Mesendoderm (in vitro differentiated cells): Measurements from ENCODE around the gene IGF1R.
A peak's percentile ranks its signal among the peaks of the same experiment; 100 is the strongest.

Experiments
- DNase-seq: peaks from one replicate; pipeline ENCODE4 v3.0.0; 2013
- H2AK5ac ChIP-seq: 2 replicates; pipeline ENCODE4 v1.6.1; 2013; ENCODE audit warnings: low read length, inconsistent platforms
- H2BK120ac ChIP-seq: 2 replicates; pipeline ENCODE4 v1.6.1; 2013; ENCODE audit warnings: low read depth, mild to moderate bottlenecking, low read length, moderate library complexity, mixed read lengths
- H2BK15ac ChIP-seq: replicated peaks from 2 replicates; pipeline ENCODE4 v1.6.1; 2013; ENCODE audit warnings: low read depth, mild to moderate bottlenecking, moderate library complexity
- H2BK5ac ChIP-seq: 2 replicates; pipeline ENCODE4 v1.6.1; 2013; ENCODE audit warnings: low read length, inconsistent platforms
- H3K18ac ChIP-seq: 2 replicates; pipeline ENCODE4 v1.6.1; 2013; ENCODE audit warnings: mild to moderate bottlenecking, low read length, mixed read lengths
- H3K23ac ChIP-seq: one replicate; pipeline ENCODE4 v1.6.1; 2013; ENCODE audit warnings: low read length
- H3K27ac ChIP-seq: 2 replicates; pipeline ENCODE4 v1.5.1; 2013; ENCODE audit warnings: low read depth, mild to moderate bottlenecking, inconsistent platforms, low read length, moderate library complexity
- H3K27me3 ChIP-seq: 2 replicates; pipeline ENCODE4 v1.6.1; 2013; ENCODE audit warnings: low read length, control low read depth, mild to moderate bottlenecking, inconsistent platforms; ENCODE audit not compliant: insufficient read depth, poor library complexity
- H3K36me3 ChIP-seq: 2 replicates; pipeline ENCODE4 v1.6.1; 2013; ENCODE audit warnings: low read length, inconsistent platforms; ENCODE audit not compliant: control insufficient read depth, insufficient read depth
- H3K4ac ChIP-seq: one replicate; pipeline ENCODE4 v1.6.1; 2013; ENCODE audit warnings: low read depth, mild to moderate bottlenecking, low read length, moderate library complexity
- H3K4me1 ChIP-seq: 2 replicates; pipeline ENCODE4 v1.6.1; 2013; ENCODE audit warnings: low read depth, low read length, inconsistent platforms; ENCODE audit not compliant: control insufficient read depth
- H3K4me2 ChIP-seq: 2 replicates; pipeline ENCODE4 v1.6.1; 2013; ENCODE audit warnings: low read length
- H3K4me3 ChIP-seq: 2 replicates; pipeline ENCODE4 v1.5.1; 2013; ENCODE audit warnings: mild to moderate bottlenecking, low read length
- H3K56ac ChIP-seq: one replicate; pipeline ENCODE4 v1.6.1; 2013; ENCODE audit warnings: low read length
- H3K79me1 ChIP-seq: 2 replicates; pipeline ENCODE4 v1.6.1; 2013; ENCODE audit warnings: low read length, inconsistent platforms
- H3K79me2 ChIP-seq: 2 replicates; pipeline ENCODE4 v1.6.1; 2013; ENCODE audit warnings: mild to moderate bottlenecking, low read length; ENCODE audit not compliant: control insufficient read depth, insufficient read depth
- H3K9ac ChIP-seq: 2 replicates; pipeline ENCODE4 v1.6.1; 2013; ENCODE audit warnings: low read length, inconsistent platforms
- H4K5ac ChIP-seq: one replicate; pipeline ENCODE4 v1.6.1; 2013; ENCODE audit warnings: low read length
- H4K8ac ChIP-seq: one replicate; pipeline ENCODE4 v1.6.1; 2013; ENCODE audit warnings: low read depth, mild to moderate bottlenecking, control low read depth, low read length, moderate library complexity
- WGBS: extraction: QIAGEN DNeasy Blood & Tissue Kit; methylation state at CpG from one replicate; pipeline ENCODE4 v1.1.7; 2013; ENCODE audit warnings: low lambda C conversion rate, missing lambda C conversion rate; ENCODE audit not compliant: insufficient coverage; ENCODE audit errors: extremely low coverage; 5-methylcytosine and 5-hydroxymethylcytosine counted together

Gene IGF1R

GRCh38 chr15:98669638-98670037 lies 21.3 kb downstream of the IGF1R start:
- peak overlapping the region; percentile 93 for H3K27ac ChIP-seq
- H2AK5ac ChIP-seq, result peak overlapping the region; percentile 7
- H3K4me2 ChIP-seq, result no peak overlapping the region
- H3K27me3 ChIP-seq, result no peaks in the 10 kb centered on the region
- H2BK5ac ChIP-seq, result peak overlapping the region; percentile 62
- H3K36me3 ChIP-seq, result no peaks in the 10 kb centered on the region
- peaks cover 25% of the 10 kb centered on the region for H3K79me1 ChIP-seq
- H3K23ac ChIP-seq, result no peak overlapping the region
- peak overlapping the region; percentile 62 for H3K56ac ChIP-seq
- no CpG with 5 or more reads among the region's 7 CpGs for WGBS
- H3K4me3 ChIP-seq, result no peak overlapping the region
- DNase-seq, result no peak
- H3K9ac ChIP-seq, result peak overlapping the region; percentile 12
- peaks cover 21% of the 10 kb centered on the region for H3K4me1 ChIP-seq
- H4K8ac ChIP-seq, result no peak overlapping the region
- H4K5ac ChIP-seq, result no peak overlapping the region
- H2BK15ac ChIP-seq, result no peak overlapping the region
- peak overlapping the region; percentile 0 for H3K18ac ChIP-seq
- H3K4ac ChIP-seq, result peak overlapping the region; percentile 17
- H3K79me2 ChIP-seq, result peaks cover 83% of the 10 kb centered on the region
- H2BK120ac ChIP-seq, result no peak overlapping the region

DNA sequence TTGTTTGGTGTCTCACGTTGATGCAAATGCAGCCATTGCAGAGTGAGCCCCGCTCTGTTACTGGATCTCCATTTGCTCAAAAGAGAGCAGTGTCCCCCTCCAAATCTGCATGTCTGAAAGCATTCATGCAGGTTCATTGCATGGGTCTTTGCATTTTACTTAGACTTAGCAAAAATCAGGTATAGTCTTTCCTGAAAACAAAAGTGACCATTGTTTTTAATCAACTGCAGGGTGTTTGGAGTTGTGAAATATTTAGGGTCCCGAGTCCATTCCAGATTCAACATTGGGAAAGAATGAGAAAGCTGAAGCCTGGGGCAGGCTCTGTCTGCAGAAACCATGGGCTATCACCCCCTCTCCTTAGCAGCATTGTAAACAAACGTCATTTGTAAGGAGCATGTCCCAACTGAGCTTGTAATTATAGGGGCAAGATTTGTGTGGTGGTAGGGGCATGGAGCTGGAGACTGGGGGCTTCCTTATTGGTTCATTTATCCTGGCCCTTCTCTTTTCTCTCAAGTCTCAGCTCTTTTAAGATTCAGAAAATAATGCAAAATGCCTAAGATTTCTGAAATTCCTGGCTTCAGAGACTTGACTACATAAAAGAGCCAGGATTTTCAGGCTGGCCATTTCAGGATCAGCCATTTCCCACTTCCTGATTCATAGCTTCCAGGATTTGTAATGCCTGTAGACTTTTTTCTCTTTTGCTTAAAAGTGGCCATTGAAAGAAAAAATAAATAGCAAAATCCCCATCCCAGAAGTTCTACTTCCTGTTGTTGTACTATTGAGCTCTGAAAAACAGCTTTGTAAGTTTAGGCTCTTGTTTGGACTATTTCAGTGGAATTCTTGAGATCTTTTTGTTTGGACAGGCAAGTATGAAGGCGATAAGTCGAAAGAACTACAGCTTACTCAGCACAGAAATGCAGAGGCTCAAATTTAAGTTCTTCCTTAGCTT lies 23.0 kb downstream of the IGF1R start:
- Histone ChIP-seq H2BK15ac (peak overlapping the region; percentile 59), H3K18ac (peak overlapping the region; percentile 72), H2AK5ac (no peak overlapping the region), H3K79me2 (peaks cover 77% of the 10 kb centered on the region), H3K27ac (peak overlapping the region; percentile 92), H2BK120ac (no peak overlapping the region), H3K4ac (no peak overlapping the region), H3K36me3 (no peaks in the 10 kb centered on the region), H4K5ac (no peak overlapping the region), H3K23ac (no peak overlapping the region), H3K4me2 (no peak overlapping the region), H3K4me3 (no peak overlapping the region), H2BK5ac (peak overlapping the region; percentile 21), H3K9ac (peak overlapping the region; percentile 10), H3K79me1 (peaks cover 18% of the 10 kb centered on the region), H3K4me1 (peaks cover 21% of the 10 kb centered on the region), H3K56ac (peak overlapping the region; percentile 17), H4K8ac (no peak overlapping the region), H3K27me3 (no peaks in the 10 kb centered on the region)
- DNase-seq, result peak; percentile 96
- no CpG with 5 or more reads among the region's 6 CpGs for WGBS

DNA sequence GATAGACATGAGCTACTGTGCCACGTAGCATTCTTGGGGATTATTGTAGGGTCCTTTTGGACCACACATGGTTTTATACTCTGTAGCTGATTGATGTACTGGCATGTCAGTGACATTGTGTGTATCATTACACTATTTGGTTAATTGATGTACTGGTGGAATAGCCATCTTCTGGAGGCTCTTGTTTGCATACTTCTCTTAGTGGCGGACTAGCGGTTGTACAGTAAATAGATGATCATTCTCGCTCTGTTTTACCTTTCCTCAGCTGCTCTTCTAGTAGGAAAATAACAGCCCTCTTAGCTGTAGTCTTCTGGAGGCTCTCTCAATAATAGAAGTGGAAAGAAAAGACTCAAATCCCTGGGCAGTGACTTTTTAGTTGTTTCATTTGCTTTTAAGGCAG lies 24.8 kb downstream of the IGF1R start:
- Histone ChIP-seq H3K18ac (peak overlapping the region; percentile 13), H3K23ac (no peak overlapping the region), H3K79me2 (peaks cover 71% of the 10 kb centered on the region), H4K8ac (no peak overlapping the region), H3K4me2 (no peak overlapping the region), H3K27me3 (no peaks in the 10 kb centered on the region), H2BK120ac (peak overlapping the region; percentile 17), H3K4ac (no peak overlapping the region), H3K9ac (no peak overlapping the region), H2BK15ac (no peak overlapping the region), H3K4me3 (no peak overlapping the region), H3K4me1 (peaks cover 23% of the 10 kb centered on the region), H4K5ac (no peak overlapping the region), H3K36me3 (no peaks in the 10 kb centered on the region), H2BK5ac (no peak overlapping the region), H3K56ac (no peak overlapping the region), H2AK5ac (no peak overlapping the region), H3K27ac (peak overlapping the region; percentile 3), H3K79me1 (peaks cover 21% of the 10 kb centered on the region)
- no peak for DNase-seq
- no CpG with 5 or more reads among the region's 4 CpGs for WGBS

DNA sequence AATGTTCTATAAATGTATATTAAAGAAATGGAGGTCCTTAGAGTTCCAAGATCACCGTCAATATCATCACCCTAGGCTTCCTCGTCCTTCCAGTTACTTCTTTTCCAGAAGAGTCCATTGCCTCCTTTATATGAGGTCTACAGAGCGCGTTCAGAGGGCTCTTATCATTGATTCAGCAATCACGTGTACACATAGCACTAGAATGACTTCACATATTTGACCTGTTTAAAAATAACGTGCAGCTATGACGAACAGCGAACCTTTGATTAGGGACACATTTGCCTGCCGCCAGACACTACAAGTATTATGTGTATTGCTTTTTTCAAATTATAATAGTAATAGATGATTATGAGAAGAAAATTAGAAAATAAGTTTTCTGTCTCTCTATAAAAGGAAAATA lies 26.0 kb downstream of the IGF1R start:
- H2BK5ac ChIP-seq, result no peak overlapping the region
- peaks cover 23% of the 10 kb centered on the region for H3K79me1 ChIP-seq
- no peak overlapping the region for H3K4me3 ChIP-seq
- no CpG with 5 or more reads among the region's 9 CpGs for WGBS
- no peak overlapping the region for H2BK120ac ChIP-seq
- H2BK15ac ChIP-seq, result no peak overlapping the region
- H3K56ac ChIP-seq, result no peak overlapping the region
- H3K4me2 ChIP-seq, result no peak overlapping the region
- no peak overlapping the region for H3K27ac ChIP-seq
- no peak overlapping the region for H3K4ac ChIP-seq
- no peak overlapping the region for H3K23ac ChIP-seq
- H3K4me1 ChIP-seq, result peaks cover 20% of the 10 kb centered on the region
- H4K5ac ChIP-seq, result no peak overlapping the region
- no peak overlapping the region for H2AK5ac ChIP-seq
- peaks cover 70% of the 10 kb centered on the region for H3K79me2 ChIP-seq
- H3K27me3 ChIP-seq, result no peaks in the 10 kb centered on the region
- no peak for DNase-seq
- no peak overlapping the region for H3K9ac ChIP-seq
- H3K36me3 ChIP-seq, result no peaks in the 10 kb centered on the region
- H3K18ac ChIP-seq, result no peak overlapping the region
- no peak overlapping the region for H4K8ac ChIP-seq

DNA sequence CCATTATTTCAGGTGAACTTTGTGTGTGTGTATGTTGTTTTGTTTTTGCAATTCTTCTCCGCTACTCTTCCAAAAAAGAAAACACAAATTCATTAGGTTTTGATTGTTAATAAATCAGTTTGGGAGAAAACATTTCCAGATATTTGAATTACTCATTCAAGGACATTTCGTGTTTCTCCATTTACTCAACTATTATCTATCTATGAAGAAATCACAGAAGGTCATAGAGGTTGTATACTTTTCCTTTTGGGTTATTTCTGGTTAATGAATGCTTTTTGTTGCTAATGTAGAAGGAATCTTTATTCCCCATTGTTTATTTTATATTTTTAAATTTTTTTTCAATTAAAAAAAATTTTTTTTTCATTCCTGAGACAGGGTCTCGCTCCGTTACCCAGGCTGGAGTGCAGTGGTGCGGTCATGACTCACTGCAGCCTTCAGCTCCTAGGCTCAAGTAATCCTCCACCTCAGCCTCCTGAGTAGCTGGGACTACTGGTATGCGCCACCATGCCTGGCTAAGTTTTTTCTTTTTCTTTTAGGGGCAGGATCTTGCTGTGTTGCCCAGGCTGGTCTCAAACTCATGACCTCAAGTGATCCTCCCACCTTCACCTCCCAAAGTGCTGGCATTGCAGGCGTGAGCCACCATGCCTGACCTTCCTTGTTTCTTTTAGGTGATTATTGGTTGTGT lies 28.4 kb downstream of the IGF1R start:
- Histone ChIP-seq H3K4me2 (no peak overlapping the region), H2BK5ac (no peak overlapping the region), H3K79me1 (peaks cover 23% of the 10 kb centered on the region), H3K36me3 (no peaks in the 10 kb centered on the region), H2BK120ac (no peak overlapping the region), H2BK15ac (no peak overlapping the region), H3K27me3 (no peaks in the 10 kb centered on the region), H4K5ac (no peak overlapping the region), H3K23ac (no peak overlapping the region), H3K4me3 (no peak overlapping the region), H4K8ac (no peak overlapping the region), H2AK5ac (no peak overlapping the region), H3K18ac (no peak overlapping the region), H3K79me2 (peaks cover 79% of the 10 kb centered on the region), H3K4me1 (peaks cover 8% of the 10 kb centered on the region), H3K4ac (no peak overlapping the region), H3K27ac (no peak overlapping the region), H3K56ac (no peak overlapping the region), H3K9ac (no peak overlapping the region)
- whole genome bisulfite sequencing, result no CpG with 5 or more reads among the region's 7 CpGs
- no peak for DNase-seq
